ENCODE measurements around the gene BCLAF3.

Gene BCLAF3

GRCh38 chrX:19990556-19991349 lies at the start of gene BCLAF3:
Gene BCLAF3 (minus strand): TSS chrX:19991061. CDS start chrX:19970264, 20,797 bp downstream.
- TF ChIP-seq CTCF (IDR thresholded peaks at IDR 0.05; ENCODE audit: insufficient read depth, low read depth, low read length, missing control alignments) = peak; percentile 63
- peak; percentile 93 for DNase-seq (ENCODE audit: low read depth)
- H3K4me3 ChIP-seq (ENCODE audit: low read depth, low read length) = peak within 1 kb of the TSS; percentile 68

GRCh38 chrX:20038966-20039365 lies 48.1 kb upstream of the BCLAF3 start:
- no peak for TF ChIP-seq CTCF (IDR thresholded peaks at IDR 0.05; ENCODE audit: insufficient read depth, low read depth, low read length, missing control alignments)
- H3K4me3 ChIP-seq (ENCODE audit: low read depth, low read length) = no peak overlapping the region
- DNase-seq (ENCODE audit: low read depth) = no peak

- TF ChIP-seq CTCF (IDR thresholded peaks at IDR 0.05; ENCODE audit: insufficient read depth, low read depth, low read length, missing control alignments) = no peak
- no peak overlapping the region for H3K4me3 ChIP-seq (ENCODE audit: low read depth, low read length)
- DNase-seq (ENCODE audit: low read depth) = no peak
Observed at GRCh38 chrX:20037186-20037585, 46.3 kb upstream of the BCLAF3 start.

GRCh38 chrX:20032201-20032600 lies 41.3 kb upstream of the BCLAF3 start:
- DNase-seq (ENCODE audit: low read depth) = no peak
- TF ChIP-seq CTCF (IDR thresholded peaks at IDR 0.05; ENCODE audit: insufficient read depth, low read depth, low read length, missing control alignments) = no peak
- no peak overlapping the region for H3K4me3 ChIP-seq (ENCODE audit: low read depth, low read length)

- no peak for TF ChIP-seq CTCF (IDR thresholded peaks at IDR 0.05; ENCODE audit: insufficient read depth, low read depth, low read length, missing control alignments)
- no peak overlapping the region for H3K4me3 ChIP-seq (ENCODE audit: low read depth, low read length)
- DNase-seq (ENCODE audit: low read depth) = peak; percentile 0
Observed at GRCh38 chrX:20029728-20030127, 38.9 kb upstream of the BCLAF3 start.

- TF ChIP-seq CTCF (IDR thresholded peaks at IDR 0.05; ENCODE audit: insufficient read depth, low read depth, low read length, missing control alignments) = no peak
Observed at GRCh38 chrX:20028588-20028987, 37.7 kb upstream of the BCLAF3 start.

GRCh38 chrX:20026278-20026677 lies 35.4 kb upstream of the BCLAF3 start:
- no peak for DNase-seq (ENCODE audit: low read depth)
- TF ChIP-seq CTCF (IDR thresholded peaks at IDR 0.05; ENCODE audit: insufficient read depth, low read depth, low read length, missing control alignments) = no peak

More at GRCh38 chrX:20028588-20028987, 37.7 kb upstream of the BCLAF3 start:
- no peak overlapping the region for H3K4me3 ChIP-seq (ENCODE audit: low read depth, low read length)
- no peak for DNase-seq (ENCODE audit: low read depth)

More at GRCh38 chrX:20026278-20026677, 35.4 kb upstream of the BCLAF3 start:
- no peak overlapping the region for H3K4me3 ChIP-seq (ENCODE audit: low read depth, low read length)
